ENCODE data around the gene GSK3B.

The GSK3B gene

GRCh38 chr3:119779731-119780383, 314.4 kb downstream of the GSK3B start:
- no peak for DNase-seq (ENCODE audit: low read depth)

DNA sequence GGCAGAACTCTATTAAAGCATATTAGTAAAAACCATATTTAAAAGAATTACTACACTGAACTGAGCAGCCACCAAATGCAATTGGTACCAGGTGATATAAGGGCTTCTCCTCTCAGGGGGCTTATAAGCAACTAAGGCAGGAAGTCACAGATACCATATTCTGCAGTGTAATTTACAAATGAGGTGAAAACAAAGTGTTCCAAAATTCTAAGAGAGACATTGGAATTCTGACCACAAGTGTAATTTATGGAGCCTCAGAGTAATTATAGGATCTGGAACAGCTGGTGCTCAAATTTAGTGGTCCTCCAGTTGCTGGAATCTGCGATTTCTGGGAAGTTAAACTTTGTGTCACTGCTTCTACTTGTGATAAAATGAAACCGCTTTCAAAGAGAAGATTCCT, 315.4 kb downstream of the GSK3B start:
- no peak for DNase-seq (ENCODE audit: low read depth)

GRCh38 chr3:119778176-119778575, 316.1 kb downstream of the GSK3B start:
- DNase-seq (ENCODE audit: low read depth), result no peak

DNA sequence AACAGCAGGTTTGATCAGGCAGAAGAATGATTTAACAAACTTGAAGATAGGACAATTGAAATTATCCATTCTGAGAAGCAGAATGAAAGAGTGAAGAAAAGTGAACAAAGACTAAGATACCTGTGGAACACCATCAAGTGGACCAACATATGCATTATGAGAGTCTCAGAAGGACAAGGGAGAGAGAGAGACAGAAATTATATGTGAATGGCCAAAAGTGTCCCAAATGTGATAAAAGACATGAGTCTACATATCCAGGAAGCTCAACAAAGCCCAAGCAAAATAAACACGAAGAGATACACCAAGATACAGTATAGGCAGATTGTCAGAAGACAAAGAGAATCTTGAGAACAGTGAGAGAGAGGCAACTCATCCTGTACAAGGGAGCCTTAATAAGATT, 317.9 kb downstream of the GSK3B start:
- no peak for DNase-seq (ENCODE audit: low read depth)

DNA sequence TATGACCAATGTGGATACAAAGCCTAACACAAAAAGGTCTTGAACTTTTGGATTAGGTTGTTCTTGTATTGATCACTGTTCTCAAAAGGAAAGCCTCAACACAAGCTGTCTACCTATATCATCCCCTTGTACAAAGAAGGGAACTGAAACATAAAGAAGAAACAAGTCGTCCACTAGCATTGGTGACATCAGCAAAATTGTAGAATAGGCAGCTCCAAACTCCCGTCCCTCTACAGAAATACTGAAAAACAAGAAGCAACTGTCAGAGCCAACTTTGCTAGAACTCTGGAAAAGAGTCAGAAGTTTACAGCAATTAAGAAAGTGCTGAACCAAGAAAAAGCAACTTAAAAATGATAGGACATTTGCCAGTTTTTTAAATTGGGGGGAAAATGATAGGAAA, 319.8 kb downstream of the GSK3B start:
- no peak for DNase-seq (ENCODE audit: low read depth)
